IPS-18a (cell line): ENCODE data around the gene ZBTB7C.

Experiments
- H3K27ac ChIP-seq: one replicate; pipeline ENCODE4 v1.5.1; 2013; ENCODE audit warnings: low read length
- H3K27me3 ChIP-seq: one replicate; pipeline ENCODE4 v1.6.1; 2013; ENCODE audit warnings: mild to moderate bottlenecking, low read length; ENCODE audit not compliant: control insufficient read depth, insufficient read depth
- H3K36me3 ChIP-seq: one replicate; pipeline ENCODE4 v1.6.1; 2013; ENCODE audit warnings: low read depth, low read length; ENCODE audit not compliant: control insufficient read depth
- H3K4me1 ChIP-seq: one replicate; pipeline ENCODE4 v1.6.1; 2013; ENCODE audit warnings: low read depth, low read length; ENCODE audit not compliant: control insufficient read depth
- H3K4me3 ChIP-seq: one replicate; pipeline ENCODE4 v1.5.1; 2013; ENCODE audit warnings: low read length
- H3K9ac ChIP-seq: one replicate; pipeline ENCODE4 v1.6.1; 2013; ENCODE audit warnings: mild to moderate bottlenecking, low read length, moderate library complexity
- H3K9me3 ChIP-seq: one replicate; pipeline ENCODE4 v1.6.1; 2013; ENCODE audit warnings: low read depth, low read length; ENCODE audit not compliant: control insufficient read depth

The ZBTB7C gene

DNA sequence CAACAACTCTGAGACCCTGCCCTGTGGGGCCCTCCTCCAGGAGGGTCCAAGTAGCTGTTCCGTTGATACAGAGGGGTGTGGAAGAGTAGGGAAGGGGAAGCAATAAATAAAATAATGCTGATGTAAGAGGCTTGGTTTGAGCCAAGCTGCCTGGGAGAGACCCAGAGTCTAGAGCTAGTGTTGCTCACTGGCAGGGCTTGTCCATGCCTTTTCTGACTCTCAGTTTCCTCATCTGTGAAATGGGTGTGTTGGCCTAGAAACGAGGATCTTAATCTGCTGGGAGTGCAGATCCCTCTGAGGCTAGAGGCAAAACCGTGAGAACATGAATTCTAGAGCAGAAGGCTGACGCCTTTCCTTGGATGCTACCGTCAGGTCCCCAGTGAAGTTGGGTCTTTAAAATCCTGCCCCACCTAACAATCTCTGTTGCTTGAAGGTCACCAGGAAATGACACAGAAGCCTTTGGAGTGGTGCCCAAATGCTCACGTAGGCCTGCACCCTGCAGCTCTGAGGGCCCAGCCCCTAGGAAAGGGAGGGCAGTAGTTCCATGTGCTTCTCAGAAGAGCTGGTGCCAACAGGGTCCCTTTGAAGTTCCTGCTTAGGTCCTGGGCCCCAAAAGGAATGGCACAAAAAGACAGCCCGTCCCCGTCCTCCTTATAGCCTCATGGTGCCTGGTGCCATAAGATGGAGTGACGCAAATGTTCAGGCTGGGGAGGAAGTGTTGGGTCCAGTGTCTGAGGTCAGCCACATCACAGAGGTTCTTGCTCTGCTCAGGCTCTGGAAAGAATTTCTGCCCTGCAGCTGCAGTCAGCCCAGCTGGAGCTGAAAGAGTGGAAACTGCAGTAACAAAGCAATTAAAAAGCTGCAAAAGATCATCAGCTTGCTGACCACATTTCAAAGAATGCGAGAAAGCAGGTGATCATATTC, 405.5 kb downstream of the ZBTB7C start:
- Histone ChIP-seq H3K4me3 (no peak overlapping the region), H3K27me3 (peaks cover 15% of the 10 kb centered on the region), H3K27ac (no peak overlapping the region), H3K9me3 (no peaks in the 10 kb centered on the region), H3K9ac (no peak overlapping the region), H3K4me1 (peaks cover 14% of the 10 kb centered on the region), H3K36me3 (no peaks in the 10 kb centered on the region)

DNA sequence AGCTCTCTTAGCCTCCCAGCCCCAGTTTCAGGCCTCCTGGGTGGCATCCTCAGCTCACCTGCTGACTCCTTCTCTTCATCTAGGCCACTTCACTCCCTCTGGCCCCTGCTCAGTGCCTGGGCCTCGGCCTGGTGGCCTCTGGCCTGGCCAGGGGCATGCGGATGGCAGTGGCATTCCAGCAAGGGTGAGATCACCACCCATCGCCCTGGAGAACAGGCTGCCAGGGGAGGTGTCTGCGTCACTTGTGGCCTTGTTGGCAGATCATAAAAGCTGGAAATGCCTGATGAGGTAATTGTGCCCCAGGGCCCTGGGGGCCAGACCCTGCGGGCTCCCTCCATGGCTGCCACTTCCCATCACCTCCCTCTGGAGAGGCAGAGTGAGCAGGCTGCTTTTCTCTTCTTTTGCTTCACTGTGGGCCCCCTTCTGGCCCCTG, 406.2 kb downstream of the ZBTB7C start:
- Histone ChIP-seq H3K9me3 (no peaks in the 10 kb centered on the region), H3K27me3 (peaks cover 15% of the 10 kb centered on the region), H3K4me3 (no peak overlapping the region), H3K4me1 (peaks cover 12% of the 10 kb centered on the region), H3K27ac (no peak overlapping the region), H3K9ac (no peak overlapping the region), H3K36me3 (no peaks in the 10 kb centered on the region)

DNA sequence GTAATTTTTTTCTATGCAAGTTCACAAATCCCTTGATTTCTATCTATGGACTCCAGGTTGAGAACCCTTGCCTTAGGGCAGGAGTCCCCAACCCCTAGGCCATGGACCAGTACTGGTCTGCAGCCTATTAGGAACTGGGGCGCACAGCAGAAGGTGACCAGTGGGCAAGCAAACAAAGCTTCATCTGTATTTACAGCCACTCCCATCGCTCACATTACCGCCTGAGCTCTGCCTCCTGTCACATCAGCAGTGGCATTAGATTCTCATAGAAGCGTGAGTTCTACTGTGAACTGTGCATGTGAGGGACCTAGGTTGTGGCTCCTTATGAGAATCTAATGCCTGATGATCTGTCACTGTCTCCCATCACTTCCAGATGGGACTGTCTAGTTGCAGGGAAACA, 408.5 kb downstream of the ZBTB7C start:
- no peak overlapping the region for H3K27ac ChIP-seq
- H3K9me3 ChIP-seq: peaks cover 4% of the 10 kb centered on the region
- no peaks in the 10 kb centered on the region for H3K27me3 ChIP-seq
- H3K9ac ChIP-seq: no peak overlapping the region
- peaks cover 10% of the 10 kb centered on the region for H3K4me1 ChIP-seq
- H3K36me3 ChIP-seq: no peaks in the 10 kb centered on the region
- no peak overlapping the region for H3K4me3 ChIP-seq

DNA sequence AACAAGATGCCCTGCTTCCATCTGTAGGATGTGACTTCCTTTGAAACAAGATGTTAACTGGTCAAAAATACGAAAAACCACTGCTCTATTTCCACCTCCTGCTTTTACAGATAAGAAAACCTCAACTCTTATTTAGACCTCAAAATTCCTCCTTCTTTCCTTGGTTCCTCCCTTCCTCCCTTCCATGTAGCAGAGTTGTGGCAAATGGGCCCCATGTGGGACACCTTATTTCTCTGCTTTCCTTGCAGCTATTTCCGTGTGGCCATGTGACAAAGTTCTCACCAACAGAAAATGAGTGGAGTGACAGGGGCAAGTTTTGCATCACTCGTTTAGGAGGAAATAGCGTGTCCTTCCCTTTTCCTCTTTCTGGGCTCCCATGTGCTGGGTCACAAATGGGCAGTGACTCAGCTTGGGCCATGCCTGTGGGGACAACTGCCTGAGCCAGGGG, 409.4 kb downstream of the ZBTB7C start:
- Histone ChIP-seq H3K9ac (no peak overlapping the region), H3K27me3 (no peaks in the 10 kb centered on the region), H3K27ac (no peak overlapping the region), H3K36me3 (no peaks in the 10 kb centered on the region), H3K4me1 (peaks cover 13% of the 10 kb centered on the region), H3K4me3 (no peak overlapping the region), H3K9me3 (peaks cover 4% of the 10 kb centered on the region)

DNA sequence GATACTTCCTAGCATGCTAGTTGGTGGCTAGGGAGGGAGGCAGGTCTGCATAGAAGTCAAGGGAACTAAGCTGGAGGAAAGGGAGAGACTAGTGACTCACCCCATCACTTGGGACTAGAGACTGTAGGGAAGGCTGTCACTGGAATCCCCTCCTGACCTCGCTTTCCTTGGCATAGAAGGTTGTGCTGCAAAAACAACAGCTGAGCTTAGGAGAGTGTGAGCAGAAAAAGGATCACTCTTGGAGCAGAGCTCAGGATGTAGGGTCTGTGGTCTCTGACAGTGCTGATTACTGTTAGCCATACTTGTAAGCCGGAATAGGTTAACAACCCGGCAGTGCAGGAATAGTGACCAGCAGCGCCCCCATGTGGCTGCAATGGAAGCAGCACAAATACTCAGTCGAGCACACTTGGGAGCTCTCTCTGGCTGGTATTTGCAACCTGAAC, 411.8 kb downstream of the ZBTB7C start:
- no peaks in the 10 kb centered on the region for H3K27me3 ChIP-seq
- H3K9me3 ChIP-seq: peaks cover 4% of the 10 kb centered on the region
- H3K4me1 ChIP-seq: peaks cover 13% of the 10 kb centered on the region
- H3K4me3 ChIP-seq: no peak overlapping the region
- no peak overlapping the region for H3K9ac ChIP-seq
- no peaks in the 10 kb centered on the region for H3K36me3 ChIP-seq
- no peak overlapping the region for H3K27ac ChIP-seq

DNA sequence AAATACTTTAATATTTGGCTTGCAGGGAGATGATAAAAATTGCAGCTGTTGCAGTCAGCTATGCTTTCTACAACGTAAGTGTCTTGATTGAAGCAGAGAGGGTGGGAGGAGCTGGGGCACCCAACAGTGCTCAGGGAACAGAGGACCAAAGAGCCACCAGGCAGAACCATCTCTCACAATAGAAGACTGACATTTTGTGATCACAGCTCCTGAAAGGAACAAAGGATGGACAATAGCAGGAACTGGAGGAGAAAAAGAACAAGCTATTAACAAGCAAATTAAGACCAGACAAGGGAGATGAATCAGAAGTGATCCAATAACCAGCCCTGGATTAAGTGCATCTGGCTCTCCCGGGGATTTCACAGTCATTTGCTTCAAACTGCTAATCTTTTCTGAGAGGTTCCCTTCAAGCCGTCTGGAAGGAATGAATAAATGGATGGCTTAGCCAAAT, 413.1 kb downstream of the ZBTB7C start:
- Histone ChIP-seq H3K9me3 (peaks cover 4% of the 10 kb centered on the region), H3K4me1 (peaks cover 13% of the 10 kb centered on the region), H3K27ac (no peak overlapping the region), H3K9ac (no peak overlapping the region), H3K4me3 (no peak overlapping the region), H3K36me3 (no peaks in the 10 kb centered on the region), H3K27me3 (no peaks in the 10 kb centered on the region)

DNA sequence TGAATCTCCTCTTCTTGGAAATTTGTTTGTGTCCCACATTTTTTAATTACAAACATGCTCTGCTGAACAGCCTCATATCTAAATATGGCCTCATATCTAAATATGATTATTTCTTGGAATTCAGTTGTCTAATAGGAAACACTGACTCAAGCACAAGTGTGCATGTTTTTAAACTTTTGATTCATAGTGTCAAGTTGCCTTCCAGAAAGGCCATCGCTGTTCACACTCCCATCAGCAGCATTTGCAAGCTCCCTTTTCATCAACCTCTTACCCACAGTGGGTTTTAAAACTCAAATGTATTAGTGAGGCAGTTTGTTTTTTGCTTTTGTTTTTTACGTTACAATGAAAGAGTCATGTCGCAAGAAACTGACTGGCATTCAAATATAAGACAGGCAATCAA, 413.5 kb downstream of the ZBTB7C start:
- peaks cover 4% of the 10 kb centered on the region for H3K9me3 ChIP-seq
- H3K4me3 ChIP-seq: no peak overlapping the region
- H3K27me3 ChIP-seq: no peaks in the 10 kb centered on the region
- no peak overlapping the region for H3K9ac ChIP-seq
- H3K27ac ChIP-seq: no peak overlapping the region
- peaks cover 13% of the 10 kb centered on the region for H3K4me1 ChIP-seq
- no peaks in the 10 kb centered on the region for H3K36me3 ChIP-seq

DNA sequence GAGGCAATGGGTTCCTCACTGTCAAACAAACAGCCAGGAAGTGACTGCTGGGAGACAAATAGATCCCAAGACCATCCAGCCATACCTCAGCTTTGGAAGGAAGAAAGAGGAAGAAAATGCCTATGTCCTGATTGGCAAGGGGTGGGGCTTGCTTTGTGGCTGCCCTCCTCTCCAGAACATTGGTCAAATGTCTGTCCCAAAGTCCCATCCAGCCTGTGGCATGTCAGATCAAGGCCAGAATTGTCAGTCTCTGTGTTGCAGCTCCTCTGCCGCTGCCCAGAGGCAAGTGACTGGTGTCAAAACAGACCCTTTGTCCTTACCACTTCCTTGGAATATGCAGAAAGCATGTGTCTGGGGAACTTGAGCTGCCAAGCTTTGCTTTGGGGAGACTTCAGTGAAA, 415.8 kb downstream of the ZBTB7C start:
- H3K9me3 ChIP-seq: peaks cover 4% of the 10 kb centered on the region
- no peaks in the 10 kb centered on the region for H3K27me3 ChIP-seq
- no peak overlapping the region for H3K4me3 ChIP-seq
- H3K4me1 ChIP-seq: peaks cover 20% of the 10 kb centered on the region
- H3K36me3 ChIP-seq: no peaks in the 10 kb centered on the region
- H3K9ac ChIP-seq: no peak overlapping the region
- no peak overlapping the region for H3K27ac ChIP-seq

DNA sequence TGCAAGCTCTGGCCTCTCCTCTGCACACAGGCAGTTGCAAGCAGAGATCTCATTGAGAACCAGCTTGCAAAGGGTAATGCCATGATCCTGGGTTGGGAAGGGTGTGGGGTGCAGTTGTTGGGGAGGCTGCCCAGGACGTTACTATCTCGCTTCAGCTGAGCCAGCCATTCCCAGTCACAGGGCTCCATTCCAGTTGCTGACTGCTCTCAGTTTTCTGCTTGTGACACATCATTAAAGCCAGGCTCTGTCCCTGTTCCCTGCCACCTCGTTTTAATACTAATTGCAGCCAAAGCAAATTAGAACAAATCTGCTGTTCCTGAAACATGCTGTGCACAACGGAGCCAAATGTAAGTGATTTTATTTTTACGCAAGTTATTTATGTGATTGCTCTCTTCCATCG, 416.2 kb downstream of the ZBTB7C start:
- H3K27me3 ChIP-seq: no peaks in the 10 kb centered on the region
- H3K9ac ChIP-seq: no peak overlapping the region
- H3K27ac ChIP-seq: no peak overlapping the region
- H3K4me3 ChIP-seq: no peak overlapping the region
- H3K36me3 ChIP-seq: no peaks in the 10 kb centered on the region
- H3K4me1 ChIP-seq: peaks cover 20% of the 10 kb centered on the region
- peaks cover 4% of the 10 kb centered on the region for H3K9me3 ChIP-seq

DNA sequence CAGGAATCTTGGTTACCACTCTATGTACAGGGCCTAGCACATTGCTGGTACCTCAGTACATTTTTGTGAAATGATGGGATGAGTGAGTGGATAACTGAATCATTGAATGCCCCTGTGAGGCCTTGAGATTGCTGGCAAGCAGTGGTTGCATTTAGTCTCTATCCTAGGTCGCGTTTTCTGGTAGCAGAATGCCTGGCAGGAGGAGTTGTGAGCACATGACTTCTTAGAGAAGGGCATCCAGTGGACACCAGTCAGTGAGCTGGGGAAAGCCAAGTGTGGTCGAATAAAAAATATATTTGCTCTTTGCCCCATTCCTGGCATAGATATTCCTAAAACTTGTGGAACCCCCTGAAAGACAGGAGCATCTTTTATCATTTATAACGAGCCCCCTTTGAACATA, 416.9 kb downstream of the ZBTB7C start:
- Histone ChIP-seq H3K27me3 (no peaks in the 10 kb centered on the region), H3K9me3 (peaks cover 2% of the 10 kb centered on the region), H3K27ac (no peak overlapping the region), H3K4me1 (peaks cover 20% of the 10 kb centered on the region), H3K36me3 (no peaks in the 10 kb centered on the region), H3K9ac (no peak overlapping the region), H3K4me3 (no peak overlapping the region)

DNA sequence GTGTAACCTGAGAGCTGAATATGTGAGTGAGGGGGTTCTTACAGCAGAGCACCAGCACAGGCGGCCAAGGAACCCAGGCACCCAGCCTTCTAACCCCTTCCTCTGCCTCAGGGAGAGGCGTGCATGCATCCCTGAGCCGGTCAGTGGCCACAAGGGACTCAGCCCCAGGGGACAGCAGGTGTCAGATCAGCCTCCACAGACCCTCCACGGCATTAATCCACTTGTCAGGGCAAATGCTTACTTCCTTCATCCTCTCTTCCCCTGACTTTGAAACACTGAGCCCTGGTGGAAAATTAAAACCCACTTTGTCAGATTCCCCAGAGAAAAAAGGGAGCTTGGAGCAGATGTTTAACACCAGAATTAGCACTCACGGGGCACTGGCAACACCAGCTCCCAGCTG, 418.2 kb downstream of the ZBTB7C start:
- peaks cover 13% of the 10 kb centered on the region for H3K4me1 ChIP-seq
- no peak overlapping the region for H3K27ac ChIP-seq
- H3K4me3 ChIP-seq: no peak overlapping the region
- no peaks in the 10 kb centered on the region for H3K36me3 ChIP-seq
- H3K9ac ChIP-seq: no peak overlapping the region
- no peaks in the 10 kb centered on the region for H3K27me3 ChIP-seq
- H3K9me3 ChIP-seq: no peaks in the 10 kb centered on the region

DNA sequence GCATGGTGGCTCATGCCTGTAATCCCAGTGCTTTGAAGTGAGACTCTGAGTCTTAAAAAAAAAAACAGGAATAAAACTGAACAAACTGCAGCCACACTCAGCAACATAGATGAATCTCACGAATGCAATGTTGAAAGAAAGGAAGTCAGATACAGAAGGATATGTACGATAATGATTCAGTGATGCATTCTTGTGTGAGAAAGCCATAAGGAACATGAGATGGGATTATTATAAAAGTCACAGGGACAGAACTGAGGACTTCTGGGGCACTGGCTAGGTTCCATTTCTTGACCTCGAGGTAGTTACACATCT, 421.8 kb downstream of the ZBTB7C start:
- Histone ChIP-seq H3K9ac (no peak overlapping the region), H3K36me3 (no peaks in the 10 kb centered on the region), H3K27ac (no peak overlapping the region), H3K4me3 (no peak overlapping the region), H3K27me3 (no peaks in the 10 kb centered on the region), H3K4me1 (peaks cover 8% of the 10 kb centered on the region), H3K9me3 (no peaks in the 10 kb centered on the region)
